Measurements from ENCODE around the gene GON7.
"Not testable (repeated sequence)": the region's sequence is repeated elsewhere in the genome, so short reads cannot be mapped to it uniquely, and the experiment has no call there.

The GON7 gene

GRCh38 chr14:93206793-93207467 lies at the start of gene GON7, which contains the start of gene UBR7:
GON7 (minus strand) TSS chr14:93207065; CDS start chr14:93207037, 28 bp downstream.
UBR7 (plus strand) TSS chr14:93207256; CDS start chr14:93207292, 36 bp downstream.
- peak; percentile 95 for DNase-seq (ENCODE audit: low read depth, low spot score)

DNA sequence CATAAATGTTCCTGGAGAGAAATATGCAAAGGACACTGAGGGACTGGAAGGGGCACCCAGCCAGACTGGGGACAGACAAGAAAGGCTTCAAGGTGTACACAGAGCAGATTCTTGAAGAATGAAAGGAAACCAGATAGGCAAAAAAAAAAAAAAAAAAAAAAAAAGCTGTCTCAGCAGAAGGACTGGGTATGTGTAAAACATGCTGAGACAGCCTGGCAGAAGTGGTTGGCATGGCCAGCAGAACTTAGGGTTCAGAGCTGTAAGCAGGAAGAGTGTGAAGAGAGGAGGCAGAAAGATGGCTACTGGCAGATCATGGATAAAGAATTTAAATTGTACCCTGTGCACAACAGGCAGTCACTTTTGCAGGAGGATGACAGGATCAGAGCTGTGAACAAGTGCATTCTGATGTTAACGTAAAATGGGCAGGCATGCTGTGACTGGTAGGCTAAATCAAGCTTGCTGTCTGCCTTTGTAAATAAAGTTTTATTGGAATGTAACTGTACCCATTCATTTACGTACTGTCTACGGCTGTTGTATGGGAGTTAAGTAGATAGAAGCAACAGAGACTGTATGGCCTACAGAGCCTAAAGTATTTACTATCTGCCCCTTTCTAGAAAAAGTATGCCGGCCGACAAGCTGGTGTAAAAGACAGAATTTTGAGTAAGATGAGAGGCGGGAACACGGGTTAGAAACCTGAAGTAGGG lies 42.4 kb upstream of the GON7 start:
- no peak for DNase-seq (ENCODE audit: low read depth, low spot score)

DNA sequence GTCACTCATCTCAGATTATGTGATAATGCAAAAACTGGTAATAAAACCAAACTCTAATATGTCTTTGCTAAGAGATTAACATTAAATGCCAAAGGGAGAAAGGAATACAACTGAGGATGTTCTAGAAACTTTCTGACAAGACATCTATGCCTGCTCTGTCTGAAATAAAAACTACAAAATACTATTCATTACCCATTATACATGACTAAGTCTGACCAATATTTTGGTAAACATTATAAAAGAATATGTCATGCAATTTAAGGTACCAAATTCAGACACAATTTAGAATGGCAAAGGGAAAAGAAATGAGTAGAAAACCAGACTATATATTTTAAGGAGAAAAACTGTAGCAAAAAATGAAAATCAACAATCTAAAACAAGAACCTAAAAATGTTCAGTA lies 39.7 kb upstream of the GON7 start:
- no peak for DNase-seq (ENCODE audit: low read depth, low spot score)

GRCh38 chr14:93245764-93246420 lies 39.0 kb upstream of the GON7 start:
- DNase-seq (ENCODE audit: low read depth, low spot score) = no peak

DNA sequence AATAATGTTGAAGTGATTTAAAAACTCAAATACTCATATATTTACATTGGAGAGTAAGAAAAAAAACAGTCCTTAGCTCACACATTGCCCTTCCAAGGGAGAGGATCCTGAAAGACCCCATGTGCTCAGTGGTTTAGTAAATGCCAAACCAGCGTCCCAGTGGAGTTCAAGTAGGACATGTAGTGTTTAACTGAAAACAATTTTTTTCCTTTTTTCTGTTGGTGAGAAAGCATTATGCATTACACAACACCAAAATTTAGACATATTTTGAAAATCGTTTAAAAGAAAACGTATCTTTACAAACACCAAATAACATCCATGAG lies 33.8 kb upstream of the GON7 start:
- DNase-seq (ENCODE audit: low read depth, low spot score) = no peak

DNA sequence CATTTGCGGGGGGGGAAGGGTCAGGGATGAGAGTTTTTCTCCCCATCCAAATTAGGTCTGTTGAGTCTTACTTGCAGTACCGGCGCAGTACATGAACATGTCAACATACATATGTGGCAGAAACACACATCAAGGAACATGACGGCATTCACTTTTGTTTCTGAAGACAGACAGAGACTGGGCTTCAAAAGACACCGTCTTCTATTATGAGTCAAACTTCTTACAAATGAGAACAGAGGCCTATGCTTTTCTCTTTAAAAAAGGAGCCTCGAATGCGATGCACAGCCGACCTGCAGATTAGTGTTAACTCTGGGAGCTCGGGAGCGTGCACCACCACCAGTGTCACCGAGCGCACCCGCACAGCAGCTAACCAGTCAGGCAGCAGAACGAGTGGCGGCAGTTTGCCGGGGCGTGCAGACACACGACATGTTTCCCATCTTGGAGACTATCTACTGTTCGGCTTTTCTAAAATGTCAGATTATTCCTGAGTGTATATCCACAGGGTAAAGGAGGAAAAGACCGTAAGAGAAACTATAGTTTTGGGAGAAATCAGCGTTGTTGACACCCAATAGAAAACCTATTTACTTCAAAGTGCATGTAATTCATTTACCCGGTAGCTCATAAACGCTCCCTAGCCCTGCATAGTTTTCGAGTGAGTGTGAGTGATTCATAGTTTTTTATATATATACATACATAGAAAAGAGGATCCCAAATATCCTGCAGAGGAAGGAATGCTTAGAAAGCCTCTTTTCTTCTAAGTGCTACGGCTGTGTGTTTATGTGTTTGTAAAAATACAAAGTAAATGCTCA lies 33.2 kb upstream of the GON7 start:
- DNase-seq (ENCODE audit: low read depth, low spot score) = no peak

GRCh38 chr14:93234798-93235197 lies 27.9 kb upstream of the GON7 start:
- no peak for DNase-seq (ENCODE audit: low read depth, low spot score)

DNA sequence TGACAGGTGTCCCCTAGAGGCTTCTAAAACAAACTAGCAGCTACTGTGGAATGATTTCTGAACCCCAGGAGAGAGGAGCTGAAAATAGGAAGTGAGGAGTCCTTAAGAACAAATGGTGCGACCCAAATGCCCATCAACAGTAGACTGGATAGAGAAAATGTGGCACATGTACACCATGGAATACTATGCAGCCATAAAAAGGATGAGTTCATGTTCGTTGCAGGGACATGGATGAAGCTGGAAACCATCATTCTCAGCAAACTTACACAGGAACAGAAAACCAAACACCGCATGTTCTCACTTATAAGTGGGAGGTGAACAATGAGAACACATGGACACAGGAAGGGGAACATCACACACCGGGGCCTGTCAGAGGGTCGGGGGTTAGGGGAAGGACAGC lies 26.2 kb upstream of the GON7 start:
- DNase-seq (ENCODE audit: low read depth, low spot score) = not testable (repeated sequence)

DNA sequence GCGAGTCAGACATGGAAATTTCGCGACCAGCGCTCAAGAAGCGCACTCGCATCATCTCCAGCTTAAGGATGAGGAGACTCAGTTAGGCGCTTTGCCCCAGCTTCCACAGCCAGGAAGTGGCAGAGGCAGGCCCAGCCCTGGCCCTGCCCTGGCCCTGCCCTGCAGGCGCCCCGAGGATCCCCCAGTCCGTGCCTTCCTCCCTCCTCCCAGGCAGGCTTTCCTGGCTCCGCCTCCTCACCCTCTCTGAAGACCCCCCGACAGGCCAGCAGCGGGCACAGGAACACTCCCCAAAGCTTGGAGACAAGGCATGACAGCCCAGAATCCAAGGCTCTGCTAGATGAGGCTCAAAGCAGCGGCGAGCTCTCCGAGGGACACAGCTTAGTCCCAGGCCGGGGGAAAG lies 25.3 kb upstream of the GON7 start:
- no peak for DNase-seq (ENCODE audit: low read depth, low spot score)

DNA sequence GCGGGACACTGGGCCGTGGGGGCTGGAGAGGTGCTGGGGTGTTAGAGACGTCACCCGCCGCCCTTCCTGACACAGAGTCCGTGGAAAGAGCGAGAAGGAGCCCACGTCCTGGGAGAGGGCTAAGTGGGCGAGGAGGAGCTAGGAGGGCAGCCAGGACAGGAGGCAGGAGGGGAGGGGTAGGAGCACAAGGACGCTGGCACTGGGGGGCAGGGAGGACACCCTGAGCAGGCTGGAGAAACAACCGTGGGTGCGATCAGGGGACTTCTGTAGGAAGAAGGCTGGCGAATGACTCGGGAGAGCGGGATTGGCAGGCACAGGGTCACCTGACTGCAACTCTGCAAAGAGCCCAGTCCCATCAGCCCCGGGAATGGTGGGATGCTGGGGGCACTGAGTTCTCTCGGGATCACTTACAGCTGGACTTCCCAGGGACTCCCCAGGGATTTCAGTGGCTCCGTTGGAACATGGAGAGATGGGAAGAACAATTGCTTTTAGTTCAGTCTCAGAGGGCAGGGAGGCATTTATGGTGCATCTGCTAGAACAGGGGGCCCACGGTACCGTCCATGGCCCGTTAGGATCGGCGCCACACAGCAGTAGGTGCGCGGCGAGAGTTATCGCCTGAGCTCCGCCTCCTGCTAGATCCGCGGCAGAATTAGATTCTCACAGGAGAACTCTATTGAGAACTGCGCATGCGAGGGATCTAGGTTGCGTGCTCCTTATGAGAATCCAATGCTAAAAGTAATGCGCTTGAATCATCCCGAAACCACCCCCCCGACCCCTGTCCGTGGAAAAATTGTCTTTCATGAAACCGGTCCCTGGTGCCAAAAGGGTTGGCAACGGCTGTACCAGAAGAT lies 24.5 kb upstream of the GON7 start:
- DNase-seq (ENCODE audit: low read depth, low spot score) = no peak

DNA sequence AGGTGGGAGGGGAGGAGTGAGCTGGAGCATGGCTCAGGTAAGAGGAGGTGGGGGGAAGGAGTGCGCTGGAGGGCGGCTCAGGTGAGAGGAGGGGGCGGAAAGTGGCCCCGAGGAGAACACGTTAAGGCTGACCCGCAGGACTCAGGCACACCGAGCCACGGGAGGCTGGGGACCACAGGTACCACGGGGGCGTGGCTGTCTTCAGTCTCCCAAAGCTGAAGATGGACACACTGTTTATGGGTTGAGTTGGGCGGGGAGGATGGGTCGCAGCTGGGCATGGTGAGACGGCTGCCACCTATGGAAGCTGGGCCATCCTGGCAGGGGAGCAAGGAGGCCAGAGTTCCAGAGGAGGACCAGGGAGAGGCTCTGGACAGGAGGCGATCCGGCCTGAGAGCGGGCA lies 23.7 kb upstream of the GON7 start:
- DNase-seq (ENCODE audit: low read depth, low spot score) = no peak

DNA sequence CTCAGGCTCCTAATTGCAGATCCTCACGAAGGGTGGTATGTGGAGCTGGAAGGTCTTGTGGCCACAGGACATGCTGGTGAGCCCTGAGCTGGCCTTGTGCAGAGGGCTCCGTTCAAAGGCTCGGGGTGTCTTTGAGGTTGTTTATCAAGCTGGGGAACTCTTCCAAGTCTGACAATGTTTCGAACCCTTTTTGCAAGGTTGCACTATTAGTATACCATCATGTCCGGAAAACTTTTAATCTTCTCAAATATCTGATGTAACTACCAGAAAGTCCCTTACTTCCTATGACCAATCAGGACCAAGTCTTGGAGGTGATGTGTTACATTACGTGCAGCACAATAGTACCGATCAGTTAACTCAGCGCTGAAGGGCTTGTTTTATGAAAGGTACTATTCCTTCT lies 21.7 kb upstream of the GON7 start:
- DNase-seq (ENCODE audit: low read depth, low spot score) = no peak

DNA sequence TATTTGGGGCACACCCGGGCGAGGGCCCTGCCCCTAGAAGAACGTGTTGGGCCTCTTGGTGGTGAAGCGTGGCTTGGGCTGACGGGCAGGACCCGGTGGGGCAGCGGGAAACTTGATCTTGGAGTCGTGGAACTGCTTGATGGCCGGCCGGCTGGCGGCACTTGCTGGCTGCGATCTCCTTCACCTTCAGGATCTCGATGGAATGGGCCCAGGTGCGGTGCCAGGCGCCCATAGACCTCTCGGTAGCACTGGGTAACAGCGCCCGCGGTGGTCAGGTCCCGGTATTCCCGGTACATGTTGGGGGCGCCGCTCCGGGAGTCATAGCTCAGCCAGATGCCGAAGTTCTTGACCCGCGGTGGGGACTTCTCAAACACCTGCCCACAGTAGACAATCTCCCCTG lies 16.7 kb upstream of the GON7 start:
- DNase-seq (ENCODE audit: low read depth, low spot score) = no peak

DNA sequence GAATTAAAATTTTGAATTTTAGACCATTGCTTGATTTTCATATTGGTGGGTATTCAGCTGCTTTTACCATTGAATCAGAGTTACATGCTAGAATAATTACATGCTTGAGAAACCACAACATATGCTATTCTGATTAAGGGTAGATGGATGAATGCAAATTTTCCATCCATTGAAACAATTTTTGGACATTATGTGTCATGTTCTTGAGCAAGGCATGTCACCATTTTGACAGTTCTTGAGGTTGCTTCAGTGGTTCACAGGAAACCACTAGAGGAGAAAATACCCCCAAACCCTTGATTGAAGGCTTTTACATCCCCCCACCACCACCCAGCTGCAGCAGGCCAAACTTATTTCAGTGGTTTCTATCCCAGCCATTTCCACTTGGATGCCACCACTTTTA lies 13.6 kb upstream of the GON7 start:
- DNase-seq (ENCODE audit: low read depth, low spot score) = no peak

DNA sequence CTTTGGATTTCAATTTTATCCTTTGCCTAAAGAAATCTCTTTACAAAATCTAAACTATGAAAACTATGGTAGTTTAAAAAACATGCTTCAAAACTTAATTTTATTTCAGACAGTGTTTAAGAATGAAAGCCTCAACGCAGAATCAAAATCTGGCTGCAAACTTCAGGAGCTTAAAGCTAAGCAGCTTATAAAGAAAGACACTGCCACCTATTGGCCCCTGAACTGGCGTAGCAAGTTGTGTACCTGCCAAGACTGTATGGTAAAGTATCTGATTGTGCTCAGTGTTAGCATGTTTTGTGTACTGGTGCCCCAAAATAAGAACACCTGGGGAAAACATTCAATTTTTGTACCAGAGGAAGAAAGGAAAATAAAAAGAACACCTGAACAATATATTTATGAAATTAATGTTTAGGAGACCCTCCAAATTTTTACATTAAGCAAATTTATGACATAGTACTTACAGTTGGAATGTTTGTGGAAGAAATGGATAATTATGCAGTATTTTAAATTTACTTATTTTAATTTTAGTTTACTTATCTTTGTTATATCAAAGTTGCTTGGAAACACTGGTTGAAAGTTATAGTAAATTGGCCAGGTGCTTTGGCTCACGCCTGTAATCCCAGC lies 12.3 kb upstream of the GON7 start:
- DNase-seq (ENCODE audit: low read depth, low spot score) = peak; percentile 25

DNA sequence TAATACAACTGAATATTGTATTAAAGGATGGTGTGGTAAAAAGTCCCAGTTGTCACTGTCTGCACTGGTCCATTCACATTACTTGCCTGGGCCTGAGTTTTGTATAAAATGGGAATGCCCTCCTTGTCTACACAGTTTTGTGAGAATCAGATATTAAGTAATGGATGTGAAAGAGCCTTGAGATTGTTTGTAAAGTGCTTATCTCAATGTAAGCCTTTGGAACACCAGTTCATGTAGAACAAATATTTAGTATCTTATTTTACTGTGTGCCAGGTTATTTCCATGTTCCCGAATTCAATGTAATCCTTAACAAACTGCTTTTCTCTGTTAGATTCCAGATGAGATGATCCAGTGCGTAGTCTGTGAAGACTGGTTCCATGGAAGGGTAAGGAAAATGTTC lies 7.7 kb upstream of the GON7 start:
- no peak for DNase-seq (ENCODE audit: low read depth, low spot score)

GRCh38 chr14:93212432-93212831 lies 5.6 kb upstream of the GON7 start:
- DNase-seq (ENCODE audit: low read depth, low spot score) = no peak

GRCh38 chr14:93207468-93208308 lies 823 bp upstream of the GON7 start:
- DNase-seq (ENCODE audit: low read depth, low spot score) = no peak

GRCh38 chr14:93201155-93201704 lies 5.6 kb downstream of the GON7 start:
- DNase-seq (ENCODE audit: low read depth, low spot score) = no peak

DNA sequence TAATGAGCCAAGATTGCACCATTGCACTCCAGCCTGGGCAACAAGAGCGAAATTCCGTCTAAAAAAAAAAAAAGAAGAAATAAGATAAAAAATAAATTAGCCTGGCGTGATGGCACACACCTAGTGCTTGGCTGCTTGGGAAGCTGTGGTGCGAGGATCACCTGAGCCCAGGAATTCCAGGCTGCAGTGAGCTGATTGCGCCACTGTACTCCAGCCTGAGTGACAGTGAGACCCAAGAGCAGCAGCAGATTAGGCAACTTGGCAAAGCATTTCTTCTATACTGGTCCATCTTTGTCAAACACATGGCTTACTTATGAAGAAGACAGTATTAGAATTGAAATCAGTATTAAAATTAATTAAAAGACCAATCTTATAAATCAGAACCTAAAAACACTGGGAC lies 6.3 kb downstream of the GON7 start:
- no peak for DNase-seq (ENCODE audit: low read depth, low spot score)

Measured in iPS DF 19.7 (cell line).